HG02642 (cell line): Measurements from ENCODE around the gene BORCS5.
"Not testable (repeated sequence)": the region's sequence is repeated elsewhere in the genome, so short reads cannot be mapped to it uniquely, and the experiment has no call there.

Source experiments
- ATAC-seq: cut with Tn5 transposase; IDR thresholded peaks from one replicate; pipeline ENCODE4 v1.9.1; 2021; ENCODE audit warnings: mild to moderate bottlenecking; ENCODE audit not compliant: unreplicated experiment, poor library complexity

BORCS5 gene

DNA sequence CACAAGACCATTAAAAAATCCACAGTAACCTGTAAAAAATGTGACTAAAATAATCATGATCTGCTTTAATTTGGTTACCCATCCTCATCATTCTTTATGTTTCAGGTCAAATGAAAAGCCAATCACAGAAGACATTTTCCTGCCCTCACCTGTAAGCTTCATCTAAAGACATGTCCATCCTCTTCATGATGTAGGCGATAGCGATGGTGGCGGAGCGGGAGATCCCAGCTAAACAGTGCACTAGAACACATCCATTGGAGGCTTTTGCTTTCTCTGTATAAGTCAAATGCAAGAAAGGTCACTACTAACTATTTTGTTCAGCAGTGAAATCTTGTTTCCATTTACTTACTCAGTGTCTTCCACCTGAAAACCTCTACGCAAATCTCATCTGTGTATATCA is 123.2 kb downstream of the BORCS5 start:
- no peak for ATAC-seq

DNA sequence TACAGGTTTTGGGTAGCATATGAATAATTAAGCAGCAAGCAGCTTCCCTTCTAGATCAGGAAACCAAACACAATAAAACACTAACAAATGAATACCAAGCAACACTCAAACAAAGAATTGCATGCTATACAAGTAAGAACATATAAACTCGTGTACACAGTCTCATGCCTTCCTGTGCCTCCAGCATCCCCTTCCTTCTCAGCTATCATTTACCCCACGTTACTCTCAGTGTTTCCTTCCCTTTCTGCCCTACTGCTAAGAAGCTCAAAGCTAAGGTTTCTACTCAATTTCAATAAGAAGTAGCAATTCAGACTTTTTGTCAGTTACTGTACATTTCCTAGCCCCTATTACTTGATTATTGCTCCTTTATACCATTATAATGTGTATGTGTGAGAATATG is 124.8 kb downstream of the BORCS5 start:
- ATAC-seq = no peak

DNA sequence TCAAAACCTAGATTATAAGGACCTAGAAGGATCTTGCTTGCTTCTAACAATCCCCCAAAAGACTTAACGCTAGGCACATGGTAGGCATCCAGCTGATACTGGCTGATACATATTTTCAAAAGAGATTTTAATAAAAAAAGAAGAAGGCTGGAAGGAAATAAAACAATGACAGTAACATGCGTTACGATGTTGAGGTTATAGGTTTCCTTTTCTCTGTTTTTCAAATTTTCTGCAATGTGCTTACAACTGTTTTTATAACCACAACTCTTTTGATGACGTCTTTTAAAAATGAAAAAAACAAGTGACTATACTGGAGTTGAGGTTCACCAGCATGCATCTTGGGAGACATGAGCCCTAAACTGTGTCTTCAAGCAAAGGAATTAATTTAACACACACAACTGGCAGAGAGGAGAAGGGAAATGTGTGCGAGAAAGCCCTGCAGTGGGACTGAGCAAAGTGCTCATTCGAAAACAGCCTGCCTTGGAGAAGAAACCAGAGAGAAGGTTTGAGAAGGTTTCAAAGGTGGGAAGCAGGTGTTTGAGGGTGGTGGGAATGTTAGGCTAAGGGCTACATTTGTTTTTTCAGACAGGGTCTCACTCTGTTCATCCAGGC is 125.4 kb downstream of the BORCS5 start:
- ATAC-seq = no peak

DNA sequence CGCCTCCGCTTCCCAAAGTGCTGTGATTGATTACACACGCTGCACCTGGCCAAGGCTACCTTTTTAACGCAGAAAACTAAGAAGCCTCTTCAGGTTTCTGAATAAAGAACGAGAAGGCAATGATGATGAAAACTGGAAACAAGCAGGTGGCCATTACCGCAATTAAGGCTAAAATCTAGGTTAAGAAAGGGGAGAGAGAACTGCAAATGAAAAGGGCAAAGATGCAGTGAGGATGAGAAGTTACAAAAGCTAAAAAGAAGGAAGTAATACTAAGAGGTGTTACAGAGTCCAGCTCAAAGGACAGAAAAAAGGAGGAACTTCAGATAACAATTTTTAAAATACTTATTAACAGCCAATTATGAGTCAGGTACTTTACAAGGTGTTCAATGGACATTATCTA is 126.1 kb downstream of the BORCS5 start:
- ATAC-seq = no peak

DNA sequence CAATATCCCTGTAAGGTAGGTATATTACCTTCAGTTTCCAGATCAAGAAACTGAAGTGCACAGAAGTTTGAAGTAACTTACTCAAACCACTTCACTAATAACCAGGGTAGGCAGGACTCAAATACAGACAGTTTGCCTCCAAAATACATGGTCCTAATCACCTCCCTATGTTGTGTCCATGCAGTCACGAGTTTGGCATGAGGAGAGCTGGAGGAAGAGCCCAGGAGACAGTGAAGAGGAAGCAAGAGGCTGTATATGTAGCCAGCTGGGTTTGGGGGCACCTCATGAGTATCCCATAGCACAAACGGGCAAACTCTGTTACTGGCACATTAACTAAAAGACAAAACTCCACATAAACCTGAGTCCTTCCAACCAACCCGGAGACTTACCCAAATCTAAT is 126.6 kb downstream of the BORCS5 start:
- no peak for ATAC-seq

DNA sequence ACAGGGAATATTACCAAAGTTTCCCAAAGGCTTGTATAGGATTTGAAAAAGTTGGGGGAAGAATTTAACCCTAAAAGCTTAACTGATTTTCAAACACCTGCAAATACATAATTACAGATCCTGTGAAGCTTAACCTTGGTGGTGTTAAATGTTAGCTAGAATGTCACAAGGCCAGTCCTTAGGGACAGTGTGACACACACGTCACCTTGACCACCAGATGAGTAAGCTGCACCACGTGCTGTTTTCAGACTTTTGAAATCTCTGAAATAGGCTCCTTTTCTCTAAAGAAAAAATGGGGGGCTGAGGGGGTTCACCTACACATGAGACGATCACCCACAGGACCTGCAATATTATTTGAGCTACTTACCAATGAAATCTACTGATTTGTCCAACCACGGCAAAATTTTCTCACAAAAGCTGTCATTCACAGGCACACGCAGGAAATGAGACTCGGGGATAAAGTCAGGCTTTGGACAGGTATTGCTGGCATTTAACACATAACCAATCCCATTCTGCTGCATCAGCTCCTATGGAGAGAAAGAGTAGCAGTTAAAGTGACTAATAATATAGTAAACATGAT is 129.9 kb downstream of the BORCS5 start:
- peak; percentile 91 for ATAC-seq

DNA sequence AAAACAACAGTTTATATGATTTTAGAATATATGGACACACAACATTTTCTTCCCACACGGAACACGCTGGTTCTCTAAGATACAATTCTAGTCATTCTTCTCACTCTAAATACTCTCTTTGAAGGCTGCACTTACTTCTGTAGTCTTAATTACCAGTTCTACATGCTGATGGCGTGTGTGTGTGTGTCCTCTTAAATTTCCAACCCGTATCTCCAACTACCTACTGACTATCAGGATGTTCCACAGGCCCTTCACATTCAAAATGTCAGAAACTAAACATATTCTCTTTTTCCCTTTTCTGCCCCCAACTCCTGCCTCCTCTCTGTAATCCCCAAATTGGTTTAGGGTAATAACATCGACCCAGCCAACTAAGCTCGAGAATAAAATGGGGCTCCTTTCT is 130.6 kb downstream of the BORCS5 start:
- no peak for ATAC-seq

DNA sequence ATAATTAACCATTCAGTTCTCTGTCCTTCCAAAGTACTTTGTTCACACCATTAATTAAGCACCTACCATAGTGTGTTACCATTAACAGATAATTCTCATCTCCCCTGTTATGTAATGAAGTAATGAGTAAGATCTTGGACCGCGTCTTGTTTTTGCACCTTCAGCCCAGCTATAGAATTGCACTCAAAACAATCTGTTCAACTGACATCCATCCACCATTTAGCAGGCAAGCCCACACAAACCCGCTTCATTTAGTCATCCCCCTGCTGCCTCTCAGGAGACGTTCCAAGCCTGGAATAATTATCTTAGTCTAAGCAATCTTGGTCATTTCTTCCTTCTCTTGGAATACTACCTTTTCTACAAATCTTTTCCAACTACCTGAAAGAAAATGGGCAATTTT is 131.4 kb downstream of the BORCS5 start:
- ATAC-seq = no peak

DNA sequence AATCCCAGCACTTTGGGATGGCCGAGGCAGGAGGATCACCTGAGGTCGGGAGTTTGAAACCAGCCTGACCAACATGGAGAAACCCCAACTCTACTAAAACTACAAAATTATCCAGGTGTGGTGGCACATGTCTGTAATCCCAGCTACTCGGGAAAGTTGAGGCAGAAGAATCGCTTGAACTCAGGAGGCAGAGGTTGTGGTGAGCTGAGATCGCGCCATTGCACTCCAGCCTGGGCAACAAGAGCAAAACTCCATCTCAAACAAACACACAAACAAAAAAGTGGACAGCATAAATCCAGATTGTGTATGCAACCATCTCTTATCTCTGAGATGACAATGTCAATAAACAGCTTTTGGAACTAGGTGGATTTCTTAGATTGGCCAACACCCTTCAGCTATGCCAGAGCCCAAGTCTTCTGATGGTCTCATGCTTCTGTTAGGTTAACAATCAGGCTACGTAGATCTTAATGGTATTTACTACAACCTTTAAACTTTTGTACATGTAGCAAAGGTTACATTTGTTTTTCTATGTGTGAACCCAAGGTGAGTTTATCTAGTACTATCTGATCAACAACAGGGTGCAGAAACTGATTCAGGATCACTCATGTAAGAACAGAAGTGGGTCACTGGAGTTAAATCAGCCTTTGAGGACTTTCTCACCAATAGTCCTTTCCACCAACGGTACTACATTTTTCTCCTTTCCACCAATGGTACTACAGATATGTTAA is 132.1 kb downstream of the BORCS5 start:
- no peak for ATAC-seq

DNA sequence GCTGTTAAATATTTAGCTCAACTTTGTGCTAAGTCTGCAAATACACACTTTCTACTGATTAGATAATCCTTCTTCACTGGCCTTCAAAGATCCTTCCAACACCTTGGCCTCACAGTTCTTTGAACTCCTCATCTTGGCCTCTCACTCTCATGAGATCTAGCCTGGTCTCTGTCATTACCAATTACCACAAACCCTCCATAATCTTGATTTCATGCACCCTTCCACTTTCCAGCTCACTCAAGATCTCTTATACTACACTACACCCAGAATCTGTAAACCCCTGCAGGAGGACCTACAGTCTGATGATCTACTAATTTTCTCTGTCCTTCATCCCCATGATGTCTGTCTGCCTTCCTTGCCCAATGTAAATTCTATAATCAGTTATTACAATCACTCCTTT is 134.7 kb downstream of the BORCS5 start:
- no peak for ATAC-seq

DNA sequence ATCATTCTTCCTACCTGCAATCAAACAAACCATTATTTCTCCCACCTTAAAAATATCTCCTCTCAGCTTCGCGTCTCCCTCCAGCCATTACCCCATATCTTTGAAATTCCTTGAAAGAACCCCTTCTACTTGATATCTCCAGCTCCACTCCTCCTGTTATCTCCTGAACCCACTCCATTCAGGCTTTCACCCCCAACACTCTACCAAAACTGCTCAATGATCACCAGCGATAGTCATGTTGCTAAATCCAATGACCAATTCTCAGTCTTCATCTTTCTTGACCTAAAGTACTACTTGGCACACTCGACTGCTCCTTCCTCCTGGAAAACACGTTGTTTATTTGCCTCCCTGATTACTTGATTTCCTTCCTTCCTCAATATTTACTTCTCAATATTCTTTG is 135.7 kb downstream of the BORCS5 start:
- no peak for ATAC-seq

DNA sequence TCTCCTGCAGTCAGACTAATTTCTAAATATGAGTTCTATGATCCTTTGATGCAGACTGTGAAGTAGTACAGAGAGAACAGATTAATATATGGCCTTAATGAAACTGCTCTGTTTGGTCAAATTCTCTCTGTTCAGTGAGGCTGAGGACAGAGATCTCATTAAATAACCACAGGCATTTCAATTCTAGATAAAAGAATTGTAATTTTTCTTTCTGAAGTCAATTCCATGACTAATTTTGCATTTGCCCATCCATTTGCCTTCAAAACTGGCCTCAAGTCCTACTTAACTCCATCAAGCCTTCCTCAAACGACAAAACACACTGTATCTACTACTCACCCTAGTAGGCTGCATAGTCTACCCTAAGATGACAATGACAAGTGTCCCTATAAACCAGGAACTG is 138.7 kb downstream of the BORCS5 start:
- ATAC-seq = no peak

DNA sequence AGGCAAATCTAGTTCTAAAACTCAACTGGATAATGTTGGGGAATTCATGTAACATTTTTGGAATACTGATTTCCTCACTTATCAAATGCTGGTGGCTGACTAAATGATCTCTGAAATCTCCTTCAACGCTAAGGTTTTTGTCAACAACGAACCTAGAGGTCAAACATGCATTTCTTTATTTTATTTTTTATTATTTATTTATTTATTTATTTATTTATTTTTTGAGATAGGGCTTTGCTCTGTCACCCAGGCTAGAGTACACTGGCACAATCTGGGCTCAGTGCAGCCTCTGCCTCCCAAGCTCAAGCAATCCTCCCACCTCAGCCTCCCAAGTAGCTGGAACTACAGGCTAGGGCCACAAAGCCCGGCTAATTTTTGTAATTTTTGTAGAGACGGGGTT is 141.3 kb downstream of the BORCS5 start:
- no peak for ATAC-seq

DNA sequence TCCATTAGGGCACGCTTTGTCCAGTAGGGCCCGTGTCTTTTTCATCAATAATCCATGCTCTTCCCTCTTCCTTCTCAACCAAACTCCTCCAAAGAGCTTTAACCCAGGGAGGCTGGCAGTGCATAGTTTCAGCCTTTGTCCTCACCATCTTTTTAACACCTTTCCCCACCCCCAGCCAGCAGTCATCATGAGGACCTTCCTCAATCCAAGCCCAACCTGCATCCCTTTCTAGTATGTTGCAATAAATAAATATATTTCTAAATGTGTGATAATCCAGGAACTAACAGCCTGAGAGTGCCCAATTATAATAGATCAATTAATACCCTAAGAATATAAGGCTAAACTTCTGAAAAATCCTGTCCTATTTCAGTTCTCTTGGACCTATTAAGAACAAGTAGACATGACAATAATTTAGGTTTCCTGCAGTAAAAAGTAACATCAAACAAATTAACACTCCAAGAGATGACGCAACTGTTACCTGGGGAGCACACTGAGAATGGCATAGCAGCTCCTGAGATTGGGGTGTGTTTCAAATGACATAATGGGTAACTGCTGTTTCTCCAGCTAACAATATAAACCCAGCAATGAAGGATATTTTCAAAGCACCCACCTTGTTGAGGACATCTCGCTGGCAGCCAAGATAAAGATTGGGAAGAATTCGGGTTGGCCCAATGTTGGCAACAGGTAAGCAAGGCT is 143.2 kb downstream of the BORCS5 start:
- no peak for ATAC-seq

DNA sequence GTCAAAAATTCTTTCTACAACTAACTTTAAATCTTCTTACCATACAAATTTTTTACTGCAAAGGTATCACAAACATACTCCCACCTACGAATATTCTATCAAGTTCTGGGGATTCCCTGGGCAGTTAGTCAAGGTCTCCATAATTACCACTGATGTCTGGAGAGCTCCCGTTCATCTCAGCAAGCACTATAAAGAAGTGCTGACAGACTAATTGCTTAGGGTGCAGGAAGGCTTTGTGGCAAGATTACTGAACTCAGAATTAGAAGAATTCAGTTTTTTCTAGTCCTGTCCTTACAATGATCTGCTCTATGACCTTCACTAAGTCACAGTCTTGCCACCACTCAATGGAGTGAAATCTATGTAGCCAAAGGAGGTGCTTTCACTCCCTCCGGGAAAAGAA is 144.2 kb downstream of the BORCS5 start:
- no peak for ATAC-seq

DNA sequence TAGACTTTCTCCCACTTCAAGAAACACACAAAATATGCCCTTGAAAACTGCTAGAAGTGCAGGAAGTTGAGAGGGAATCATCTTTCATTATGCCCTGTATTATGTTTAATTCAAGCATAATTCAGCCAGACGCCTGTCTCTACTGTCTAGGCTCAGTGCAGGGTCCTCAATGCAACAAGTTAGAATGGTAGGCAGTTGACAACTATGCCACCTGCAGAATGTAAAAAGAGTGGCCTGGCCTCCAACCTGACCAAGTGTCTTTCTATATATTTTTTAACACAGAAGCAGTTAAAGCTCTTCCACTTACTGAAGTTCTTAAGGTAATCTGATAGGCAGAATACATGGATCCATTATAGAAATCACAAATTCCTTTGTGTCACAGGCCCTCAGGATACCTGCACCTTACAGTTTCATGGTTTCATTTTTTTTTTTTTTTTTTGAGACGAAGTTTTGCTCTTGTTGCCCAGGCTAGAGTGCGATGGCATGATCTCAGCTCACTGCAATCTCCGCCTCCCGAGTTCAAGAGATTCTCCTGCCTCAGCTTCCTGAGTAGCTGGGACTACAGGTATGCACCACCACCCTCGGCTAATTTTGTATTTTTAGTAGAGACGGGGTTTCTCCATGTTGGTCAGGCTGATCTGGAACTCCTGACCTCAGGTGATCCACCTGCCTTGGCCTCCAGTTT is 145.4 kb downstream of the BORCS5 start:
- not testable (repeated sequence) for ATAC-seq

DNA sequence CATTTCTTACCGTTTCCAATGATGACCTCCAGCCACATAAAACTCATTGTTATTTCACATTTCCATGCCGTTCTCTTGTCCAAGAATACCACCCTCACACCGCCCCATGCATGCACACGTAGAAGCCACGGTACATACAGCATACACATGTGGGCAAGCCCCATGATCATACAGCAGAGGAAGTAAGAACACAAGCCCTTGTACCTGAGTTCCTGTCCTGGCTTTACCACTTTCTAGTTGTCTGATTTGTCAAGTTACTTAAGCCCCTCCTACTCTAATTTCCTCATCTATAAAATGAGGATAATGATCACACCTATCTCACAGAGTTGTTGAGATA is 145.9 kb downstream of the BORCS5 start:
- ATAC-seq = no peak

DNA sequence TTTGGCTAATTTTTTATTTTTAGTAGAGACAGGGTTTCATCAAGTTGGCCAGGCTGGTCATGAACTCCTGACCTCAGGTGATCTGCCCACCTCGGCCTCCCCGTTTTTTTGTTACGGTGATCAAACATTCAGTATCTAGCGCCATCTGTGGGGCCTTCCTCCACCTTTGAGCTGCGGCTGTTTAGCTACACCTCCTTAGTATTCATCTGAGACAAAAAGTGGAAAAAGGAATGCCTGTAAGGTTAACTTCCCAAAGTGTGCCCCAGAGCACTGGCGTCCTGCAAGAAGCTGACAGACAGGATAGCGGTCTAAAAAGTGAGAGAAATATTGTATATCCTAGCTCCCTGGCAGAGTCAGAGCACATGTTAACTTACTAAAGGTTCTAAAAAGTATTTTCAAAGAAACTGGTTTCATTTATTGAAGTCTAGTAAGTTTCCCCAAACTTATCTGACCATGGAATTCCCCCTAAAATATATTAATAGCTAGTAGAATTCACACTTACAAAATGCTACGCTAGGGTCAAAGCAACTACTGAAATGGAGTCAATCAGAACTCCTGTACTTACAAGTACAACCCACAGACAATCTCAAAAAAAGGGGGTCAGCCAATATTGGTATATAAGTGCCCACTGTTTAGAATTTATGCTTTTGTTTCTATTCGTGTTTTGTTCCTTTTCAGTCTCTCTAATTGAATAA is 146.7 kb downstream of the BORCS5 start:
- ATAC-seq = no peak

DNA sequence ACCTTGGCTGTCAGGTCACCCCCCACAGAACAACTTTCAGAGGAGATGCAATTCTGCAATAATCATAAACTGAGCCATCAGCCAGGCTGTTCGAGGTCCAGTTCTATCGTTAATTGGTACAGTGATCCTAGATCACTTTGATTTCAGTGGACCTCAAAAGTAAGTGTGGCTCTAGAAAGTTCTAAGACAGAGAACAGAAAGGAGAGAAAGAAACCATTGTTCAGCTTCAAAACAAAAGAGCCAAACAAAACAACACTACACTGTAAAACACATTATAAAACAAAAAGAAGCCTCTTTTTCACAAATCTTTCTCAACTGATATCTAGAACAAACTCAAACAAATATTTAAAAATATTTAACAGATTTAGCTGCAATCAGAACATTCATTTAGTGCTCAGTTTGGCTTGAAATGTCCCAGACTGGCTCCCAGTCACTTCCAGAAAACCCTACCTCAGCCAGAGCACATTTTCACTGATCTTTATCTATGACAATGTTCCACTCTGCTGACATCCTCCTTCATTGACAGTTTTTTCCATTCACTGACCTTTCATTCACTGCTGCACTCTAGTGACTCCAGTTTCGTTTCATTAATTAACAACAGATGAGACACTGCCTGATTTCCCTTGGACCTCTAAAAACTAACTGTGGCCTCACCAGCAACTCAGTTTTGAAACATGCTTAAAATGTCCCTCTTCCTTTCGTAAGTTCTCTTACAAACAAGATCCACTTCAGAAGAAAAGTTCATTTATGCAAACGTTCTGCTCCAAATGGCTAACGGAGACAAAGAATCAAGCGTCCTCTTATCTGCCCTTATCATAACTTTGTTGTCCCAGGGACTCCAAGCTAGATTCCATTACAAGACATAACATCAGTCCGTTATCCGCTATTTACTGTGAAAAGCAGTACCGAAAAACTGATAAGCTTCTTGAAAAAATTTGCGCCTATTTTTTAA is 148.9 kb downstream of the BORCS5 start:
- peak; percentile 82 for ATAC-seq
